Sigmoid colon (tissue), 7 donors: Measurements from ENCODE around the gene TPM1. TPM values are rescaled to one million over a fixed set of nuclear protein-coding genes. Genes with fewer than 3 reads are reported as not detected.

Source experiments
- DNase-seq: peaks from one replicate; pipeline ENCODE4 v3.0.0-alpha.2; 2019
- H3K27ac ChIP-seq, 4 donors: fragments of 200-600 bp; sonication (generic); one replicate each; pipeline ENCODE4 v1.5.1; 2016 to 2019; ENCODE audit warnings: mild to moderate bottlenecking in 1 of 4
- H3K27me3 ChIP-seq, 3 donors: fragments of 200-600 bp; sonication (generic); one replicate each; pipeline ENCODE4 v1.5.1; 2019; ENCODE audit warnings: mild to moderate bottlenecking in 1 of 3
- H3K36me3 ChIP-seq, 4 donors: fragments of 200-600 bp; sonication (generic); one replicate each; pipeline ENCODE4 v1.5.1; 2016 to 2019
- H3K4me1 ChIP-seq, 4 donors: fragments of 200-600 bp; sonication (generic); one replicate each; pipeline ENCODE4 v1.5.1; 2017 to 2019
- H3K4me3 ChIP-seq, 4 donors: fragments of 200-600 bp; sonication (generic); one replicate each; pipeline ENCODE4 v1.5.1; 2017 to 2019; ENCODE audit warnings: mild to moderate bottlenecking in 2 of 4, moderate library complexity in 1 of 4
- H3K9me3 ChIP-seq, 4 donors: fragments of 200-600 bp in 3 of 4; sonication (generic) in 3 of 4; one replicate each; pipeline versions ENCODE4 v1.5.1 to v1.6.1; 2013 to 2019
- CTCF ChIP-seq, 4 experiments: fragments of 450-650 bp in 3 of 4; fragments of 200-600 bp in 1 of 4; IDR thresholded peaks; one replicate each; pipeline ENCODE4 v1.5.1; 2016 to 2019; ENCODE audit warnings: antibody characterized with exemption in 4 of 4, mild to moderate bottlenecking in 3 of 4, moderate library complexity in 2 of 4
- EP300 ChIP-seq, 4 donors: sonication (generic); formaldehyde crosslinking; IDR thresholded peaks; one replicate each; pipeline ENCODE4 v1.6.1; 2017; ENCODE audit warnings: antibody characterized with exemption in 4 of 4
- POLR2A ChIP-seq, 2 donors: fragments of 450-650 bp; IDR thresholded peaks; one replicate each; pipeline ENCODE4 v1.6.1; 2016; ENCODE audit warnings: antibody characterized with exemption in 2 of 2, mild to moderate bottlenecking in 2 of 2, moderate library complexity in 2 of 2
- POLR2AphosphoS5 ChIP-seq, 4 donors: sonication (generic); formaldehyde crosslinking; IDR thresholded peaks; one replicate each; pipeline ENCODE4 v1.6.1; 2017; ENCODE audit warnings: antibody characterized with exemption in 4 of 4
- WGBS, 2 donors: extraction: QIAGEN DNeasy Blood & Tissue Kit; methylation state at CpG; one replicate each; pipeline ENCODE4 v1.1.7; 2013; 5-methylcytosine and 5-hydroxymethylcytosine counted together
- intact Hi-C: fragments of 100-400 bp; cut with DNase I; formaldehyde crosslinking; loops from one replicate; pipeline ENCODE4 v1.15.1; 2023
- polyA plus RNA-seq, 3 donors: library from polyadenylated mRNA; stranded (reverse); fragments of 200-250 nt; gene quantifications; one replicate each; pipeline ENCODE4 v1.2.3, GENCODE V29; 2013
- total RNA-seq, 4 donors: library from RNA; depleted of rRNA; stranded (reverse); fragments of >200 nt; gene quantifications; one replicate each; pipeline ENCODE4 v1.1.0, GENCODE V29; 2016
- donor health status: healthy with polysubstance abuse.
- donor health status: Bipolar disorder and iron deficiency.
- donor health status: healthy.

TPM1 gene
- total and polyA plus RNA-seq, 7 donors, result 438 to 4,179 (median 2,634) TPM

GRCh38 chr15:63025460-63025859 lies 17.1 kb upstream of the TPM1 start:
- peaks cover 0 to 10% (median 4%) of the 10 kb centered on the region in 4 donors for H3K4me1 ChIP-seq
- intact Hi-C loops, result no loop called here
- WGBS, 2 donors, result 90 to 93% methylated on average over 6 of the region's 6 CpGs
- H3K9me3 ChIP-seq, result no peaks in the 10 kb centered on the region
- H3K4me3 ChIP-seq, result no peak overlapping the region
- no peaks in the 10 kb centered on the region for H3K36me3 ChIP-seq
- DNase-seq, result no peak
- no peaks in the 10 kb centered on the region for H3K27me3 ChIP-seq
- H3K27ac ChIP-seq, result no peak overlapping the region
- TF ChIP-seq POLR2A (IDR thresholded peaks at IDR 0.05), result no peak
- no peak for TF ChIP-seq POLR2AphosphoS5 (IDR thresholded peaks at IDR 0.05)
- TF ChIP-seq CTCF (IDR thresholded peaks at IDR 0.05), result no peak
- TF ChIP-seq EP300 (IDR thresholded peaks at IDR 0.05), result no peak

DNA sequence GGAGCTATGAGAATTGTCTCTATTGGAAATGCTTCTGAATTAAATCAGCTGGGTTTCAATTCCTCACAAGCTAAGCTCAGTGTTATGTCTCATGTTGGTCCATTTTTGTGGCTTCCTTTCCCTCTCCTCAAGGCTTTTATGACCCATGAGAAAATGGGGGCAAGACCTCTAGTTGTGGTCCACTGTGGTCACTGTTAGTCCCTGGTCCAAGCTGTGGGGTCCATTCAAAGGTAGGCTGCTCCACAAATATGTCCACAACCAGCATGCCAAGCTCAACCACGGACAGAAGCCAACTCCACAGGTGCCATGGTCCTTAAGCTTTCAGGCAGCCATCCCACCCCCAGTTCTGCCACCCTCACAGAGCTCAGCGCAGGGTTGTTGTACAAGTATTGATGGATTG lies 14.9 kb upstream of the TPM1 start:
- intact Hi-C loops, result no loop called here
- Histone ChIP-seq H3K4me3 (no peak overlapping the region), H3K27ac (no peak overlapping the region), H3K9me3 (no peaks in the 10 kb centered on the region), H3K4me1 (peaks cover 0 to 10% (median 4%) of the 10 kb centered on the region in 4 donors), H3K36me3 (no peaks in the 10 kb centered on the region), H3K27me3 (no peaks in the 10 kb centered on the region)
- TF ChIP-seq POLR2AphosphoS5 (IDR thresholded peaks at IDR 0.05) (no peak), POLR2A (IDR thresholded peaks at IDR 0.05) (no peak), EP300 (IDR thresholded peaks at IDR 0.05) (no peak), CTCF (IDR thresholded peaks at IDR 0.05) (no peak)
- 92 to 98% methylated on average over 2 of the region's 2 CpGs for WGBS, 2 donors
- no peak for DNase-seq

GRCh38 chr15:63028442-63029110 lies 14.0 kb upstream of the TPM1 start:
- Histone ChIP-seq H3K4me3 (no peak overlapping the region), H3K36me3 (no peaks in the 10 kb centered on the region), H3K27me3 (no peaks in the 10 kb centered on the region), H3K4me1 (peaks cover 0 to 8% (median 2%) of the 10 kb centered on the region in 4 donors), H3K27ac (no peak overlapping the region), H3K9me3 (no peaks in the 10 kb centered on the region)
- intact Hi-C loops, result no loop called here
- DNase-seq, result no peak
- TF ChIP-seq POLR2A (IDR thresholded peaks at IDR 0.05) (no peak), EP300 (IDR thresholded peaks at IDR 0.05) (no peak), POLR2AphosphoS5 (IDR thresholded peaks at IDR 0.05) (no peak), CTCF (IDR thresholded peaks at IDR 0.05) (no peak)
- 26 to 71% methylated on average over 5 of the region's 5 CpGs for WGBS, 2 donors

GRCh38 chr15:63029676-63030075 lies 12.9 kb upstream of the TPM1 start:
- intact Hi-C loops, result no loop called here
- H3K4me1 ChIP-seq, result peaks cover 0 to 8% (median 0%) of the 10 kb centered on the region in 4 donors
- 50 to 70% methylated on average over 5 of the region's 5 CpGs for WGBS, 2 donors
- TF ChIP-seq EP300 (IDR thresholded peaks at IDR 0.05) (no peak), POLR2A (IDR thresholded peaks at IDR 0.05) (no peak)
- no peak overlapping the region for H3K27ac ChIP-seq
- no peaks in the 10 kb centered on the region for H3K27me3 ChIP-seq
- no peaks in the 10 kb centered on the region for H3K36me3 ChIP-seq
- no peak for DNase-seq
- H3K9me3 ChIP-seq, result no peaks in the 10 kb centered on the region
- no peak overlapping the region for H3K4me3 ChIP-seq

DNA sequence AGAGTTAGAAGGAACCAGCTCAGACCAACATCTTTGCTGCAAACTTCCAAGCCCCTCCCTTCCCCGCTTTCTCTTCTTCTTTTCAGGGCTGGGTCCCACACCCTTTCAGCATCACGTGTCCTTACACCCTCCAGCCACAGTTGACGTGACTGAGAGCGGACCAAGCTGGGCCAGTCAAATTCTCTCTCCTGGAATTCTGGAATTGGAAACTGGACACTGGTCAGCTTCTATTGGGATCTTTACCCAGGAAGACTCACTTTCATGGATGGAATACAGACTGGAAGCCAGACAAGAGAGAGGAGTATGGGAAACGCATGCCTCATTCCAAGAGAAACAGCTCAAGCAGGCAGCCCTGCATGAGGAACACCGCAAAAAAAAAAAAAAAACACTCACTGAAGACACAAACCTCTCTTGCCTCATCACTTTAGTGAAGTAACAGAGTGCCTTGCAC lies 12.4 kb upstream of the TPM1 start:
- Histone ChIP-seq H3K27me3 (no peaks in the 10 kb centered on the region), H3K27ac (no peak overlapping the region), H3K4me1 (peaks cover 0 to 8% (median 0%) of the 10 kb centered on the region in 4 donors), H3K9me3 (no peaks in the 10 kb centered on the region), H3K4me3 (no peak overlapping the region), H3K36me3 (no peaks in the 10 kb centered on the region)
- intact Hi-C loops, result no loop called here
- WGBS, 2 donors, result 54 to 72% methylated on average over 6 of the region's 6 CpGs
- no peak for TF ChIP-seq CTCF (IDR thresholded peaks at IDR 0.05)
- TF ChIP-seq EP300 (IDR thresholded peaks at IDR 0.05), result no peak
- no peak for TF ChIP-seq POLR2A (IDR thresholded peaks at IDR 0.05)
- TF ChIP-seq POLR2AphosphoS5 (IDR thresholded peaks at IDR 0.05), result no peak
- DNase-seq, result peak; percentile 75
